HG03558 (cell line): ENCODE data around the gene KCNE4.
A peak's percentile ranks its signal among the peaks of the same experiment; 100 is the strongest.

Experiments
- ATAC-seq: cut with Tn5 transposase; IDR thresholded peaks from one replicate; pipeline ENCODE4 v1.9.1; 2021; ENCODE audit warnings: moderate number of reproducible peaks; ENCODE audit not compliant: unreplicated experiment; ENCODE audit errors: extremely low read depth

KCNE4 gene

GRCh38 chr2:223051693-223052289 is at the start of gene KCNE4:
TSS of gene KCNE4 (plus strand) at chr2:223052190. CDS start at chr2:223052831, 641 bp downstream.
- no peak for ATAC-seq

GRCh38 chr2:223003191-223003590 is 48.8 kb upstream of the KCNE4 start:
- no peak for ATAC-seq

- ATAC-seq: no peak
Observed at GRCh38 chr2:223005496-223005895, 46.5 kb upstream of the KCNE4 start.

- ATAC-seq: no peak
Observed at GRCh38 chr2:223007531-223007930, 44.5 kb upstream of the KCNE4 start.

GRCh38 chr2:223008162-223008561 is 43.8 kb upstream of the KCNE4 start:
- no peak for ATAC-seq

- ATAC-seq: no peak
Observed at GRCh38 chr2:223008956-223009355, 43.0 kb upstream of the KCNE4 start.

GRCh38 chr2:223010641-223011040 is 41.3 kb upstream of the KCNE4 start:
- no peak for ATAC-seq

- ATAC-seq: no peak
Observed at GRCh38 chr2:223012291-223012690, 39.7 kb upstream of the KCNE4 start.

GRCh38 chr2:223019390-223019930 is 32.5 kb upstream of the KCNE4 start:
- ATAC-seq: no peak

- ATAC-seq: peak; percentile 94
Observed at GRCh38 chr2:223019987-223020717, 31.8 kb upstream of the KCNE4 start.

- no peak for ATAC-seq
Observed at GRCh38 chr2:223020971-223021675, 30.9 kb upstream of the KCNE4 start.

- no peak for ATAC-seq
Observed at GRCh38 chr2:223026357-223027110, 25.5 kb upstream of the KCNE4 start.

GRCh38 chr2:223027442-223027841 is 24.5 kb upstream of the KCNE4 start:
- ATAC-seq: no peak

GRCh38 chr2:223029287-223029686 is 22.7 kb upstream of the KCNE4 start:
- ATAC-seq: no peak

GRCh38 chr2:223032187-223033142 is 19.5 kb upstream of the KCNE4 start:
- ATAC-seq: no peak

GRCh38 chr2:223034221-223034975 is 17.6 kb upstream of the KCNE4 start:
- no peak for ATAC-seq

GRCh38 chr2:223036790-223037444 is 15.1 kb upstream of the KCNE4 start:
- no peak for ATAC-seq

- no peak for ATAC-seq
Observed at GRCh38 chr2:223037445-223037800, 14.6 kb upstream of the KCNE4 start.
